Measurements from ENCODE around the gene SAPCD1. TPM values are rescaled to one million over a fixed set of nuclear protein-coding genes. Genes with fewer than 3 reads are reported as not detected.

Gene SAPCD1
- total and polyA plus RNA-seq, 2 donors (not counting 1 experiment from before 2014, with no cell fraction given), result 12.9 TPM

DNA sequence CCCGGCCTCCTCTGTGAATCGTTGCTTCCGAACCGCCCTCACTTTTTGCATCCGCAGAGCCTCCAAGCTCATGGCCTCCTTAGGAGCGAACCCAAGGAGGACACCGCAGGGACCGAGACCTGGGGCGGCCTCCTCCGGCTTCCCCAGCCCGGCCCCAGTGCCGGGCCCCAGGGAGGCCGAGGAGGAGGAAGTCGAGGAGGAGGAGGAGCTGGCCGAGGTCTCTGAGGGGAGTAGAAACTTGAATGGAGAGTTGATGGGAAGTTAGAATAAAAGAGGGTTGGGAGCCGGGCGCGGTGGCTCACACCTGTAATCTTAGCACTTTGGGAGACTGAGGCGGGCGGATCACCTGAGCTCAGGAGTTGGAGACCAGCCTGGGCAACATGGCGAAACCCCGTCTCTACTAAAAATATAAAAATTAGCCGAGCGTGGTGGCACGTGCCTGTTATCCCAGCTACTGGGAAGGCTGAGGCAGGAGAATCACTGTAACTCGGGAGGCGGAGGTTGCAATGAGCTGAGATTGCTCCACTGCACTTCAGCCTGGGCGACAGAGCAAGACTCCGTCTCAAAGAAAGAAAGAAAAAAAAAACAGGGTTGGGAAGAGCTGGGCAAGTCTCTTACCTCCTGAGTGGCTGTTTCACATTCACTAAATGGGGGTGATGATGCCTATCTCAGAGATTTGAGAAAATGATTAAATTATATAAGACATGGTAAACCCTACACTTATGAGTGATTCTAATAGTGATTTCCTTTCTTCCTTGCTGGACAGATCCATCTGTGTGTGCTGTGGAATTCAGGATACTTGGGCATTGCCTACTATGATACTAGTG lies 21.8 kb upstream of the SAPCD1 start:
- H3K9ac ChIP-seq (ENCODE audit: low read length), result peak overlapping the region; percentile 76
- H3K4me3 ChIP-seq (ENCODE audit: control extremely low read depth in 1 of 5, extremely low read depth in 1 of 5, insufficient read depth in 1 of 5, low read depth in 2 of 5, low read length in 4 of 5), result peak overlapping the region; percentile 71 to 90 (median 81)
- ATAC-seq (ENCODE audit: low read depth) (peak; percentile 3), DNase-seq (no peak)
- Mint-ChIP-seq H3K27me3 (no peaks in the 10 kb centered on the region), H3K9me3 (ENCODE audit: insufficient read depth) (no peaks in the 10 kb centered on the region), H3K4me1 (peaks cover 54% of the 10 kb centered on the region), H3K27ac (peak overlapping the region; percentile 91), H3K4me3 (peak overlapping the region; percentile 97)
- no peaks in the 10 kb centered on the region for H3K9me3 ChIP-seq (ENCODE audit: control extremely low read depth in 1 of 3, control insufficient read depth in 2 of 3, insufficient read depth in 1 of 3, low read length in 2 of 3)
- H3K4me1 ChIP-seq (ENCODE audit: control insufficient read depth in 2 of 2, insufficient read depth in 2 of 2, low read length in 2 of 2), result peaks cover 39 to 42% of the 10 kb centered on the region in 2 donors
- H3K79me2 ChIP-seq (ENCODE audit: control insufficient read depth, insufficient read depth, low read length), result peaks cover 33% of the 10 kb centered on the region
- peak overlapping the region; percentile 40 to 96 for H3K27ac ChIP-seq (ENCODE audit: low read length in 2 of 2)
- intact Hi-C loops (cut with micrococcal nuclease), result no loop called here
- CTCF ChIA-PET, result interaction anchor here (1.0 to 7.8 kb wide), 12 partner anchors 11 to 190 kb away, joined by 3 to 90 read pairs (median 5); partner anchors contain the start of genes DDAH2, LSM2, LY6G5C and VWA7
- peak overlapping the region; percentile 100 for H3K4me2 ChIP-seq (replicated peaks; ENCODE audit: low read depth, low read length, poor library complexity, severe bottlenecking)
- peak overlapping the region; percentile 90 for H2AFZ ChIP-seq (ENCODE audit: insufficient read depth, low read depth, low read length, poor library complexity, severe bottlenecking)
- no peaks in the 10 kb centered on the region for H3K27me3 ChIP-seq (replicated peaks in 1 of 4; ENCODE audit: control extremely low read depth in 1 of 4, control insufficient read depth in 3 of 4, insufficient read depth in 4 of 4, low read length in 3 of 4)
- H3K36me3 ChIP-seq (replicated peaks in 1 of 2; ENCODE audit: control extremely low read depth in 1 of 2, control insufficient read depth in 1 of 2, extremely low read depth in 1 of 2, insufficient read depth in 2 of 2, low read length in 1 of 2), result peaks cover 0 to 4% of the 10 kb centered on the region in 2 experiments
- TF ChIP-seq, protein P1, sequence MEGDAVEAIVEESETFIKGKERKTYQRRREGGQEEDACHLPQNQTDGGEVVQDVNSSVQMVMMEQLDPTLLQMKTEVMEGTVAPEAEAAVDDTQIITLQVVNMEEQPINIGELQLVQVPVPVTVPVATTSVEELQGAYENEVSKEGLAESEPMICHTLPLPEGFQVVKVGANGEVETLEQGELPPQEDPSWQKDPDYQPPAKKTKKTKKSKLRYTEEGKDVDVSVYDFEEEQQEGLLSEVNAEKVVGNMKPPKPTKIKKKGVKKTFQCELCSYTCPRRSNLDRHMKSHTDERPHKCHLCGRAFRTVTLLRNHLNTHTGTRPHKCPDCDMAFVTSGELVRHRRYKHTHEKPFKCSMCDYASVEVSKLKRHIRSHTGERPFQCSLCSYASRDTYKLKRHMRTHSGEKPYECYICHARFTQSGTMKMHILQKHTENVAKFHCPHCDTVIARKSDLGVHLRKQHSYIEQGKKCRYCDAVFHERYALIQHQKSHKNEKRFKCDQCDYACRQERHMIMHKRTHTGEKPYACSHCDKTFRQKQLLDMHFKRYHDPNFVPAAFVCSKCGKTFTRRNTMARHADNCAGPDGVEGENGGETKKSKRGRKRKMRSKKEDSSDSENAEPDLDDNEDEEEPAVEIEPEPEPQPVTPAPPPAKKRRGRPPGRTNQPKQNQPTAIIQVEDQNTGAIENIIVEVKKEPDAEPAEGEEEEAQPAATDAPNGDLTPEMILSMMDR (IDR thresholded peaks at IDR 0.05), result no peak
- no peak for TF ChIP-seq EZH2 (IDR thresholded peaks at IDR 0.05; ENCODE audit: borderline replicate concordance, insufficient read depth, low read depth, low read length, poor library complexity, severe bottlenecking)
- POLR2A ChIA-PET, result interaction anchor here (0.6 to 2.9 kb wide), 9 partner anchors 10 to 1973 kb away, joined by 3 to 20 read pairs (median 4); partner anchors contain the start of genes ABHD16A, DDAH2, HSPA1A and HSPA1L
- WGBS (ENCODE audit: insufficient coverage), result 2% methylated on average over 26 of the region's 29 CpGs
- no peaks in the 10 kb centered on the region for H4K20me1 ChIP-seq (ENCODE audit: control insufficient read depth, insufficient read depth, low read length, poor library complexity, severe bottlenecking)

DNA sequence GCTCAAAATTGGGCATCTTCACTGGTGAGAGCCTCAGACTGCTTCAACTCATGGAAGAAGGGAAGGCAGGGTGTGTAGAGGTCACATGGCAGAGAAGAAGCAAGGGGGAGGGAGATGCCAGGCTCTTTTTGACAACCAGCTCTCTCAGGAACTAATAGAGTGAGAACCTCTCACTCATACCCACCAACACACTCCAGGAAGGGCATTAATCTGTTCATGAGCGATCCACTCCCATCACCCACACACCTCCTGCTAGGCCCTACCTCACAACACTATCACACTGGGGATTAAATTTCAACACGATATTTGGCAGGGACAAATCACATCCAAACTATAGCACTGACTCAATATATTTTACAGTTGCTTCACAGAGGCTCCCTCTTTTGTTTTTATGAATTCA lies 20.6 kb upstream of the SAPCD1 start:
- TF ChIP-seq, protein P1 (IDR thresholded peaks at IDR 0.05), result no peak
- no peak for TF ChIP-seq EZH2 (IDR thresholded peaks at IDR 0.05; ENCODE audit: borderline replicate concordance, insufficient read depth, low read depth, low read length, poor library complexity, severe bottlenecking)
- peak overlapping the region; percentile 97 for H3K4me3 Mint-ChIP-seq
- H3K9ac ChIP-seq (ENCODE audit: low read length), result no peak overlapping the region

More for the DNA sequence above, 20.6 kb upstream of the SAPCD1 start:
- H3K9me3 ChIP-seq (ENCODE audit: control extremely low read depth in 1 of 3, control insufficient read depth in 2 of 3, insufficient read depth in 1 of 3, low read length in 2 of 3), result no peaks in the 10 kb centered on the region
- DNase-seq, result no peak
- Mint-ChIP-seq H3K9me3 (ENCODE audit: insufficient read depth) (no peaks in the 10 kb centered on the region), H3K27ac (no peak overlapping the region), H3K27me3 (no peaks in the 10 kb centered on the region), H3K4me1 (peaks cover 44% of the 10 kb centered on the region)
- CTCF ChIA-PET, result interaction anchor here (1.0 to 7.8 kb wide), 5 partner anchors 13 to 48 kb away, joined by 4 to 90 read pairs (median 34); partner anchors contain the start of genes DDAH2 and VWA7
- intact Hi-C loops (cut with micrococcal nuclease), result no loop called here
- peaks cover 21% of the 10 kb centered on the region for H3K79me2 ChIP-seq (ENCODE audit: control insufficient read depth, insufficient read depth, low read length)
- H3K4me1 ChIP-seq (ENCODE audit: control insufficient read depth in 2 of 2, insufficient read depth in 2 of 2, low read length in 2 of 2), result peaks cover 35% of the 10 kb centered on the region in 2 donors
- 100% methylated on average over 1 of the region's 2 CpGs for WGBS (ENCODE audit: insufficient coverage)
- peaks cover 0 to 4% of the 10 kb centered on the region in 2 experiments for H3K36me3 ChIP-seq (replicated peaks in 1 of 2; ENCODE audit: control extremely low read depth in 1 of 2, control insufficient read depth in 1 of 2, extremely low read depth in 1 of 2, insufficient read depth in 2 of 2, low read length in 1 of 2)
- no peak overlapping the region for H3K4me3 ChIP-seq (ENCODE audit: control extremely low read depth in 1 of 5, extremely low read depth in 1 of 5, insufficient read depth in 1 of 5, low read depth in 2 of 5, low read length in 4 of 5)
- no peaks in the 10 kb centered on the region for H4K20me1 ChIP-seq (ENCODE audit: control insufficient read depth, insufficient read depth, low read length, poor library complexity, severe bottlenecking)
- H3K4me2 ChIP-seq (replicated peaks; ENCODE audit: low read depth, low read length, poor library complexity, severe bottlenecking), result no peak overlapping the region
- H2AFZ ChIP-seq (ENCODE audit: insufficient read depth, low read depth, low read length, poor library complexity, severe bottlenecking), result no peak overlapping the region
- no peak overlapping the region for H3K27ac ChIP-seq (ENCODE audit: low read length in 2 of 2)
- ATAC-seq (ENCODE audit: low read depth), result no peak
- POLR2A ChIA-PET, result interaction anchor here (0.6 to 0.7 kb wide), 2 partner anchors 30 to 350 kb away, joined by 3 read pairs; no protein-coding TSS in a partner anchor
- no peaks in the 10 kb centered on the region for H3K27me3 ChIP-seq (replicated peaks in 1 of 4; ENCODE audit: control extremely low read depth in 1 of 4, control insufficient read depth in 3 of 4, insufficient read depth in 4 of 4, low read length in 3 of 4)

Measured in B cell (primary cell).